ENCODE measurements around the gene TMED6. TPM values are rescaled to one million over a fixed set of nuclear protein-coding genes. Genes with fewer than 3 reads are reported as not detected.

TMED6 gene
- total and polyA plus RNA-seq, 2 of the 8 experiments (the other 6 are each of a cell fraction or from before 2014, with no cell fraction given) = not detected

DNA sequence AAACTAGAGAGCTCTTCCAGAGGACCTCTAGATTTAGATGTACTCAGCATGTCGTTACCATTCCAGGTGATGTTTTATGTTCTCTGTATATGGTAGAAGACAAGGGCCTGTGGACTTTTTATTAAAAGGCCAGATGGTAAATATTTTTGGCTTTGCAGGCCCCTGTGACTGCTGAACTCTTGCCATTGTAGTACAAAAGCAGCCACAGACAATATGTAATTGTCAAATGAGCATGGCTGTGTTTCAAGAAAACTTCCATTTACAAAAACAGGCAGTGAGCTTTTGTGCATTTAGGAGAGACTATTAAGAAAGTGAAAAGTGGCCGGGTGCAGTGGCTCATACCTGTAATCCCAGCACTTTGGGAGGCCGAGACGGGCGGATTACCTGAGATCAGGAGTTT lies 7.4 kb downstream of the TMED6 start (continued):
- TF ChIP-seq CTCF (IDR thresholded peaks at IDR 0.05; ENCODE audit: control extremely low read depth in 1 of 3, insufficient read depth in 1 of 3, low read depth in 1 of 3, low read length in 3 of 3) (no peak), SIN3A (conservative IDR thresholded peaks at IDR 0.05 in 1 of 2, IDR thresholded peaks at IDR 0.05 in 1 of 2; ENCODE audit: low read depth in 1 of 2, low read length in 2 of 2) (no peak), JUN (IDR thresholded peaks at IDR 0.05; ENCODE audit: low read depth, low read length) (no peak), SIRT6 (IDR thresholded peaks at IDR 0.05; ENCODE audit: low read length) (no peak), RXRA (IDR thresholded peaks at IDR 0.05; ENCODE audit: insufficient read depth, low read depth, low read length) (no peak), SP4 (IDR thresholded peaks at IDR 0.05; ENCODE audit: low read length) (no peak), KDM1A (IDR thresholded peaks at IDR 0.05; ENCODE audit: borderline replicate concordance, low read length) (no peak)
